Activated CD4-positive, alpha-beta T cell treated with anti-CD3 and anti-CD28 coated beads, Interleukin-2, Interleukin-4, amounts not matched to agents 100 ng/mL and 50 ng/mL, durations not matched to agents 16 hours and 8 hours (primary cell): ENCODE results near the gene SMIM24.
"Not testable (repeated sequence)": the region's sequence is repeated elsewhere in the genome, so short reads cannot be mapped to it uniquely, and the experiment has no call there.

ENCODE experiments used
- DNase-seq: peaks from one replicate; pipeline ENCODE4 v3.0.0-alpha.2; 2020; ENCODE audit warnings: low spot score

SMIM24 gene

DNA sequence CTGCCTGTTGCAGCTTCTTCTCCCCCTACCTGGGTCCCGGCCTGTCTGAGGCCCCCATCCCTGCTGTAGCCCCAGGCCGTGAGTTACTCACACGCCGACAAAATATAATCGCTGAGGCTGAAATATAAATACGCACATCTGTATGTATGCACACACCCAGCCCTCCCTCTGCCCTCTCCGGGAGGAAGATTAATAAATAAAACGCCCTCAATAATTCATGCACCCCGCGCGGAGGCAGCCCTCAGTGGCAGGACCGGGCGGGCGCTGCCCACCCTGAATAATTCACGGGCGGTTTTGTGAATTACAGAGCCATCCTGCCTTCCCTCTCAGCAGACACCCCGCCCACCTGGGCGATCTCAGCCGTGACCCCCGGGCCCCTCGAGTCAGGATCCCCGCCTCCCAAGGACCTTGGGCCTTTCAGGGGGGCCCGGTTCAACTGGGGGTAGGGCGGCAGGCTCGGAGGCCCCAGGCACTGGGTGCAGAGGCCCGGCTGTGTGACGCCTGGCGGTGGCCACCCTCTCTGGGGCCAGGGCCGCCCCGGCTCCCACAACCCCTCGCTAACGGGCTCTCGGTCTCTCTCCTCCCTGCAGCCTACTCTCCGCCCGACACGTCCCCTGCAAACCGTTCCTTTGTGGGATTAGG is 24.2 kb downstream of the SMIM24 start:
- DNase-seq, result no peak

DNA sequence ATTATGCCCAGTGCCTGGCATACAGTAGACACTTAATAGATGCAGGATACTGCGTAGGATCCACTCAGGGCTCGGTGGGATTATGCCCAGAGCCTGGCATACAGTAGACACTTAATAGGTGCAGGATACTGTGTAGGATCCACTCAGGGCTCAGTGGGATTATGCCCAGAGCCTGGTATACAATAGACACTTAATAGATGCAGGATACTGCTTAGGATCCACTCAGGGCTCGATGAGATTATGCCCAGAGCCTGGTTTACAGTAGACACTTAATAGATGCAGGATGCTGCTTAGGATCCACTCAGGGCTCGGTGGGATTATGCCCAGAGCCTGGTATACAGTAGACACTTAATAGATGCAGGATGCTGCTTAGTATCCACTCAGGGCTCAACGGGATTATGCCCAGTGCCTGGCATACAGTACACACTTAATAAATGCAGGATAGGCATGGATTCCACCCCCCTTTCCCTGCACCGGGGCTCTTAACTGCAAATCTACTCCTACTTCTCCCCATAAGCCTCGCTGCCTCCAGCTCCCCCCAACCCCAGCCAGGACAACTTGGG is 24.9 kb downstream of the SMIM24 start:
- no peak for DNase-seq

DNA sequence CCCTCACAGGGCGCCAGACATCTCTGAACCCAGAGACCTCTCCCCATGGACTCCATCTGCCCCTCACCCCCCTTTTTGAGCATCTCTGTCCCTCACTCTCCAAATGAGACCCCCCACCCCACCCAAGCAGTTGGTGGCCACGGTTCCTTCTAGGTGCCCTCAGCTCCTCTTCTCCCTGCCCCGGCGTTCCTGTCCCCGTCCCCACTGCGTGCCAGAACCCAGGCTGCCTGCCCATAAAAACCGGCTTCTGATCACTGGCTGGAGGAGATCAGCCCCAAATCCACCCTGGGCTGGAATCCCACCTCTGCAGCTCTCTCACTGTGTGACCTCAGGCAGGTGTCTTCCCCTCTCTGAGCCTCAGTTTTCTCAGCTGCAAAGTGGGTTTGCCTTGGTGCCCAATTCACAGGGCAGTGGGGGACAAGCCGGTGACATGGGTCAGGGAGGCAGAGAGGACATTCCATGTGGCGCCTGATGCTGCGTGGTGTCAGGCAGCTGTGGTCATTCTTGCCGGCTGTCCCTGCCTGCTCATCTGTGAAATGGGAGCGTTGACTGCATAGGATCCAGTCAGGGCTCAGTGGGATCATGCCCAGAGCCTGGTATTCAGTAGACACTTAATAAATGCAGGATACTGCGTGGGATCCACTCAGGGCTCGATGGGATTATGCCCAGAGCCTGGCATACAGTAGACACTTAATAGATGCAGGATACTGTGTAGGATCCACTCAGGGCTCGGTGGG is 25.5 kb downstream of the SMIM24 start:
- no peak for DNase-seq

DNA sequence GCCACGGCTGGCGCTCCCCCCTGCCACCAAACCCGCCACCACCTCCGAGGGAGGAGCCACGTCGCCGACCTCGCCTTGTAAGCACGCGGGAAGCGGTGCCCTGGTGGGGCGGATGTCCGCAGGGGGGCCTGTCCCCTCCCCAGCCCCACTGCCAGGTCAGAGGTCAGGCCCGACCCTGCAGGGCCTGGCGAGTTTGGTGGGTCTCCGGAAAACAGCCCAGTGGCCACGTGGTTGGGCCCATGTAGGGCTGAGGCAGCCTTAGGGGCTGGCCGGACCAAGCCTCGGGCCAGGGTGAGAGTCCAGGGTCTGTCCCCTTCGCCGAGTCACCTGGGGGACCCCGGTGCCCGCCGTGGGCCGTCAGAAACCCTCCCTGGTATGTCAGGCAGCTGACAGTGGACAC is 26.5 kb downstream of the SMIM24 start:
- no peak for DNase-seq

DNA sequence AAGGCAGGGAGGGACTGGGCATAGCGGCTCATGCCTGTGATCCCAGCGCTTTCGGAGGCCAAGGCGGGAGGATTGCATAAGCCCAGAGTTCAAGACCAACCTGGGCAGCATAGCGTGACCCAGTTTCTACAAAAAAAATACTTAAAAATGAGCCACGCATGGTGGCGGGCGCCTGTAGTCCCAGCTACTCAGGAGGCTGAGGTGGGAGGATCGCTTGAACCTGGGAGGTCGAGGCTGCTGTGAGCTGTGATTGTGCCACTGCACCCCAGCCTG is 27.4 kb downstream of the SMIM24 start:
- not testable (repeated sequence) for DNase-seq

DNA sequence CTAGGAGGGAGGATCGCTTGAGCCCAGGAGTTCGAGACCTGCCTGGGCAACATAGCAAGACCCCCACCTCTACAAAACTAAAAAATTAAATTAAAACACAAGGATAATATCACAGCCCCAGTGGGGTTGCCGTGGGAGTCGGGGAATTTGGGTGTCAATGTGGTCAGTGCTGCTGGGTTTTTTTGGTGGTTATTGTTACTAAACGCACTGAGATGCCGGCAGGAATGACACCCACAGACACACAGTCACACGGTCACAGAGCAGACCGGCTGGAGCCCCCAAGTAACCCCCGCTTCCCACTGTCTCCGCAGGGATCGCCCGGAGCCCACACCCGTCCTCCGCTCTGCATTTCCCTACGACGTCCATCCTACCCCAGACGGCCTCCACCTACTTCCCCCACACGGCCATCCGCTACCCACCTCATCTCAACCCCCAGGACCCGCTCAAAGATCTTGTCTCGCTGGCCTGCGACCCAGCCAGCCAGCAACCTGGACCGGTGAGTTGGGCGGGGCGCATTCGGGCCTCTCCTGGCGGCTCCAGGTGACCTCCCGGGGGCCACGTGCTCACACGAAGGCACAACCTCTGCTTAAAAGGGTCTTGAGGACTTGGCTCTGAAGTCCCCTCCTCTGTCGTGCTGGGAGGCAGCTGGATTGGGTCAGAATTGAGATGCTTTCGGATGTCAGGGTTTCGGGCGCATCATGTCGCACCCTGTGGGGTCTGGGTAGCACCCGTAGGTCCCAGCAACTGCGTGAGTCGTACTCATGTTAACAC is 28.0 kb downstream of the SMIM24 start:
- DNase-seq, result no peak

DNA sequence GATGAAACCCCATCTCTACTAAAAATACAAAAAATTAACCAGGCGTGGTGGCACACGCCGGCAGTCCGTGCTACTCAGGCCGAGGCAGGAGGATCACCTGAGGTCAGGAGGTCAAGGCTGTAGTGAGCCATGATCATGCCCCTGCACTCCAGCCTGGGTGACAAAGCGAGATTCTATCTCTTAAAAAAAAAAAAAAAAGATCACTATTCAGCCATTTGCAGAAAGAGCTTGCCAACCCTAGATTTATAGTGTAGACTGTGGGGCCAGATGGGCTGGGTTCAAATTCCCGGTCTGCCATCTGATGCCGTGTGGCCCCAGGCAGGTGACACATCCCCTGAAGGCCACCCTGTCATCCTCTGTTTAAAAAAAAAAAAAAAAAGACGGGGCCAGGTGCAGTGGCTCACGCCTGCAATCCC is 28.9 kb downstream of the SMIM24 start:
- DNase-seq, result no peak

DNA sequence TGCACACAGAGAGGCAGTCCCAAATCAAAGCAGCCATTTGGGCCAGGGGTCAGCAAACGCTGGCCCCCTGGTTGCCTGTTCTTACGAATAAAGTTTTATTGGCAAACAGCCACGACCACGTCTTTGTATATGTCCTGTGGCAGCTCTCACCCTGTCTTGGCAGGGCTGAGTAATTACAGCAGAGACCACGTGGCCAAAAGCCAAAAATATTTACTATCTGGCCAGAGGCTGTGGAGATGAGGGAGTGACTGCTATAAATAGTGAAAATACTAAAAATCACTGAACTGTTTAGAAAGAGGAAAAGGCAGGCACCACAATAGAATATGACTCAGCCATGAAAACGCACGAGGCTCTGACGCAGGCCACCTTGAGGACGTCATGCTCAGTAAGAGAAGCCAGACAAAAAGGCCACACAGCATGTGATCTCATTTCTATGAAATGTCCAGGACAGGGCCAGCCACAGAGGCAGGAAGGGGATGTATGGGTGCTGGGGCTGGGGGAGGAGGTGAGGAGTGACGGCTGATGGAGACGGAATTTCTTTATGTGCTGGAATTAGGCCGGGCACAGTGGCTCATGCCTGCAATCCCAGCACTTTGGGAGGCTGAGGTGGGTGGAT is 29.4 kb downstream of the SMIM24 start:
- peak; percentile 11 for DNase-seq

DNA sequence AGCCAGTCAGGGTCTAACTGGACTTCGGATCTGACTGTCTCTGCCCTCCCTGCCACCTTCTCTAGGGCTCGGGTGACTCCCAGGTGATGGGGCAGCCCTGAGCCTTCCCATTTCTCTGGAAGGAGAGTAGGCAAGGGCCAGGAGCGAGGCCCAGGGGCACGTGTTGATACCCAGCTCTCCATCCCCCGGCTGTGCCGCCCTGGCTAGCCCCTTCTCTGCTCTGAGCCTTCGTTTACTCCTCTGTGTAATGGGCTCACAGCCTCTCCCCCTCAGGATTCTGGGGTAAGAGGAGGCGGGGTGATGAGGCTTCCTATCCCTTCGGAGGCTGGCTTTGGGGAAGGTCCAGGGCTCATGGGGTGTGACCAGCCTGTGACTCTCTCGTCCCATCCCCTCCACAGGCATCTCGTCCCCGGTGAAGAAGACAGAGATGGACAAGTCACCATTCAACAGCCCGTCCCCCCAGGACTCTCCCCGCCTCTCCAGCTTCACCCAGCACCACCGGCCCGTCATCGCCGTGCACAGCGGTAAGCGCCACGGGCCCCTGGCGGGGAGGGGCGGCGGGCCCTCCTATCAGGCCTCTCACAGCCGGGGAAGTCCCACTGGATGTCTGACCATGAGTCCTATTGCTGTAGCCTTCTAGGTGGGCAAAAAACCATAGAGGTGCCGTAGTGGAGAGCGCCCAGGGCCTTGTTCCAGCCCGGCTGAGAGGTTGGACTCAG is 31.6 kb downstream of the SMIM24 start:
- no peak for DNase-seq

DNA sequence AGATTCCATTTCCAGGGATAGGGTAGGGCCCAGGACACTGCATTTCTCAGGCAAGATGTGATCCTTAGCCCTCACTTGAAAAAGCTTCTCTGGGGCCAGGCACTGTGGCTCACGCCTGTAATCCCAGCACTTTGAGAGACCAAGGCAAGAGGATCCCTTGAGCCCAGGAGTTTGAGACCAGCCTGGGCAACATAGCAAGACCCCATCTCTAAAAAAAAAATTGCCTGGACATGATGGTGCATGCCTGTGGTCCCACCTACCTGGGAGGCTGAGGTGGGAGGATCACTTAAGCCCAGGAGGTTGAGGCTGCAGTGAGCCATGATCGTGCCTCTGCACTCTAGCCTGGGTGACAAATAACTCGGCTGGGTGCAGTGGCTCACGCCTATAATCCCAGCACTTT is 33.7 kb downstream of the SMIM24 start:
- not testable (repeated sequence) for DNase-seq

DNA sequence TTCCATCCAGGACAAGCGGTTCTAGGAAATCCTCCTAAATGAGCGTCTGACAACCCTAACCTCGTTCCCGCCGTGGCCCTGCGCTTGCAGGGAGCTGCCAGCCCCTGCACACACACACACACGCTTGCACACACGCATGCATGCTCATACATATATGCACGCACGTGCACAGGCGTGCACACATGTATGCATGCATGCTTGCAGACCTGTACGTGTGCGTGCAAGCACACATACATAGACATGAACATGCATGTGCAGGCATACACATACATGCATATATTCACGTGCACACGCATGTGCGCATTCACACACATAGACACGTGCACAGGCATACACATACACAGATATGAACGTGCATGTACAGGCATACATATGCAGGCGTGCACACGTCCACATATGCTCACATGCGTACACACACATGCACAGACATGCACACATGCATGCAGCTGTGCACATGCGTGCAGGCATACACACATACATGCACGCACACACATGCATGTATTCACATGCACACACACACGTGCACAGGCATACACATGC is 35.6 kb downstream of the SMIM24 start:
- no peak for DNase-seq

DNA sequence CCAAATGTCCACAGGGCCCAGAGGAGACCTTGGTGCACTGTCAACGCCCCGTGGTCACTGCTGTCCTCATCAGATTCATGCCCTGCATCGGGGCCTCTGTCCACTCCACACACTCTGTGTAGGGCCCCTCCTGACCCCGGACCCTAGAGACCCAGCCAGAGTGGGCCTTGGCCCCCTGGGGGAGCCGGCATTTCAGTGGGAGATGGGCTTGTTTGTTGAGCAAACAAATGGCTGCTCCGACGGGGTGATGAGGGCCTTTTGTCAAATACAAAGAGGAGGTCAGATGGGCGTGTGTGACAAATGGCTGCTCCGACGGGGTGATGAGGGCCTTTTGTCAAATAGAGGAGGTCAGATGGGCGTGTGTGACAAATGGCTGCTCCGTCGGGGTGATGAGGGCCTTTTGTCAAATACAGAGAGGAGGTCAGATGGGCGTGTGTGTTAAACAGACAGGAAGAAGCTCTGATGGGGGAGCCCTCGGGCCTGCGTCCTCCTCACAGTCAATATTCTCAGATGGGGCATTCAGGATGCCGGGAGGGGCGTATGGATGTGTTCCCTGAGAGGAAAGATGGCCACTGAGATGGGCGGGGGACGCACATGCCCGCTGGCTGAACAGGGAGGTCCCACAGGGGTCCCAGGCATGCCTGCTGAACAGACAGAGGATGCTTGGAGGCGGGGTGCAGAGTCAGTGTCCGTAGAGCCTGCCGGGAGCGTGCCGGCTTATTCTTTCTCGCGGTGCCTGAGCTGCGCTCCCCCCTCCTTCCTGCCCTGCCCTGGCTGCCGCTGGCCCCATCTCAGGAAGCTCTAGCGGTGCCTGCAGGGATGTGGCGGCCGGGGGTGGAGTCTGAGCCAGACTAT is 36.3 kb downstream of the SMIM24 start:
- no peak for DNase-seq

DNA sequence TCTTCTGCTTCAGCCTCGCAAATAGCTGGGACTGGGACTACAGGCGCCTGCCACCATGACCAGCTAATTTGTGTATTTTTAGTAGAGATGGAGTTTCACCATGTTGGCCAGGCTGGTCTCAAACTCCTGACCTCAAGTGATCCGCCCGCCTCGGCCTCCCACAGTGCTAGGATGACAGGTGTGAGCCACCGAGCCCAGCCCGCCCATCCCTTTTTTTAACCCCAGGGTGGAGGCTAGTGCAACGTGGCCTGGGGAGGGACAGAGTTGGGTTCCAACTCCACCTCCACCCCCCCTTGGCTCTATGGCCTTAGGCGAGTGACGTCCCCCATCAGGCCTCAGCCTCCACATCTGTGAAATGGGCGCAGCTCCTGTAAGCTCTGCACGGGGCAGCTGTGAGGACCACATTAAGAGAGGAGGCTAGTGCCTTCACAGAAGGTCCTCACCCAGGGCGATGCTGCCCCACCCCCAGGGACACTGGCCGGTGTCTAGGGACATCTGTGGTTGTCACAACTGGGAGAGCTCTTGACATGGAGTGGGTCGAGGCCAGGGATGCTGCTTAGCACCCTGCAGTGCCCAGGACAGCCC is 37.7 kb downstream of the SMIM24 start:
- no peak for DNase-seq

DNA sequence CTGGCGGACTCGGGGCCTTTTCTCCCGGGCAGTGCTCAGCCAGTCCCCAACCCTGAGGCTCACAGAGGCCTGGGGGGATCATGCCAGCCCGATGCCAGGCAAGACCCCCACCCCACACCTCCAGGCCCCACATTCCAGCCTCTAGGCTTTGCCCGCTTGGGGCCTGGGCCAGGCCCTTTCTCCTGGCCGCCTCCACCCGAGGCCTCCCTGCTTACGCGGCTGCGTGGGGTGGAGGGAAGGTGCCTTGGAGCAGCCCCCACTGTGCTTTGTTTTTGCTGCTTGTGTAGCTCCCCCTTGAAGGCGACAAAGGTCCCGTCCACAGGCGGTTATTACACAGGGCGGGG is 38.4 kb downstream of the SMIM24 start:
- DNase-seq, result no peak

DNA sequence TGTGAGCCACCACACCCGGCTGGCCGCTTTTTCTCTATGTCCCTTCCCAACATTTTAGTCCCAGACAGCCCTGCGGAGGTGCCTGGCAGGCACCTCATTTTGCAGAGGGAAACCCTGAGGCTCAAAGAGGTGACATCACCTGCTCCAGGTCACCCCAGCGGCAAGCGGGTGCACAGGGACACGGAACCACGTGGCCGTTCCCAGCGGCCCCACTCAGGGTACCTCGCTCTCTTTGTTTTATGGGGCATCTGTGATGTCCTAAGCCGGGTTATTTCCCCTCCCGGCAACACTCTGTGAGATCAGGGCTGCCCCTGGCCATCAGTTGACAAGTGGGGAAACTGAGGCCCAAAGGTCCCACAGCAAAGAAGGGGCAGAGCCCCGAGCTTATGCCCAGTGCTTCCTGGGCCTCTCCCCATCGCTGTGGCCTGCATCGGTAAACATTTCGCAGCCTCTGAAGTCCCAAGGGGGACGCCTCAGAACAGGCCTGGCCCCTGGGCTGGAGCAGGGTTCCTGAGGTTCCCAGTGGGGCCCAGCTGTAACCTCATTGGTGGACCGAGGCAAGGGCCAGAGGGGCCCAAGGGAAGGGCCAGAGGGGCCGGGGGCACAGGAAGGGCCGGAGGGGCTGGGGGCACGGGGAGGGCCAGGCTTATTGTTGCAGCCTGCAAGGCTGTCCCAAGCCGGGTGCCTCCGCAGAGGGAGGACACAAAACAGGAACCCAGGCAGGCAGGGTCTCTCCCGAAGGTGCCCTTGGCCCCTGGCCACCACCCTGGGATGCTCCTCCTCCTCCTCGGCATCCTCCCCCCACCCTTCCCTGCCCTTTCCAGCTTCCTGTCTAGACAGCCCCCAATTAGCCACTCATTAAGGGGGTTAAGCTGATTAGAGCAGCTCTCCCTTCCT is 39.0 kb downstream of the SMIM24 start:
- DNase-seq, result no peak

DNA sequence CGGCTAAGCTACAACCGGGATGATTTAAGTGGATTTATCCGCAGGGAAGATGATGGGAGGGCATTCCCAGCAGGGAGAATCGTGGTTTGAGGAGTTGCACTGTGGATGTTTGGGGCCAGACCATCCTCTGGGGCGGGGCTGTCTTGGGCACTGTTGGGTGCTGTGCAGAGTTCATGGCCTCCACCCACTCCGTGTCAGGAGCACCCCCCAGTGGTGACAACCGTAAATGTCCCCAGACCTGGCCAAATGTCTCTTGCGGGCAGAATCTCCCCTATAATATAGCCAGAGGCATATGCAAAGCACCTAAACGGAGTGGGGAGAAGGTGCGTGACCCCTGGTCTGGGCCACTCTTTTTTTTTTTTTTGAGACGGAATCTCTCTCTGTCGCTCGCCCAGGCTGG is 40.2 kb downstream of the SMIM24 start:
- peak; percentile 58 for DNase-seq

DNA sequence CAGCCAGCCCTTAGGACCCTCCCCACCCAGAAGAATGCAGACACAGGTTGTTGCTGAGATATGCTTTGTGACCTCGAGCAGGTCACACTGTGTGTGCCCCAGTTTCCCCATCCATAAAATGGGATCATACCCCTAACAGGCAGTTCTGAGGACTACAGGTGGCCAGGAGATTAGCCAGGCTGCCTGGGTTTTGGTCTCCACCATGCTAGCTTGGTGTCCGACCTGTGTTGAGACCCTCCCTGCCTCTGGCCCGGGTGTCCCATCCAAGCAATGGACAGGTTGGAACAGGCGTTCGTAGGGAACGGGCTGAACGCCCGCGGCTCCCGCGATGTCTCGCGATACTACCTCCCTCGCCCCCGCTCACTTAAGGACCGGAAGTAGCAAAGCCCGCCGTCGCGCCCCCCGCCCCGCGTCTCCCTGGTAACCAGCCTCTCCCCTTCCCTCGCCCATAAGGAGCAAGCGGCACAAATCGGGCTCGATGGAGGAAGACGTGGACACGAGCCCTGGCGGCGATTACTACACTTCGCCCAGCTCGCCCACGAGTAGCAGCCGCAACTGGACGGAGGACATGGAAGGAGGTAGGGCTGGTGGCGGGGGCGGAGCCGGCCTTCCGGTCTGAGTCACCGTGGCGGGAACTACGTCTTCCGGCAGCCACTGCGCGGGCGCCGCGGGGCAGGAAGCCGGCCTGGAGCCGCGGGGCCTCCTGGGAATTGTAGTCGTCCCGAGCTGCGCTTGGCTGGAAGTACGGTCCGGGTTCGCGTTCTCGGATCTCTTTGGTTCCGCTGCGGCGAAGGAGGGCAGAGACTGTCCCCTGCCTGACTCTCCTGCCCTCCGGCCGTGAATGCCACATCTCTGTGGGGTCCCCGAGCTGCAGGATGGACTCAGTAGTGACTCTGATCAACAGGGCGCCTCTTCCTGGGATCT is 45.4 kb downstream of the SMIM24 start:
- DNase-seq, result peak; percentile 96

DNA sequence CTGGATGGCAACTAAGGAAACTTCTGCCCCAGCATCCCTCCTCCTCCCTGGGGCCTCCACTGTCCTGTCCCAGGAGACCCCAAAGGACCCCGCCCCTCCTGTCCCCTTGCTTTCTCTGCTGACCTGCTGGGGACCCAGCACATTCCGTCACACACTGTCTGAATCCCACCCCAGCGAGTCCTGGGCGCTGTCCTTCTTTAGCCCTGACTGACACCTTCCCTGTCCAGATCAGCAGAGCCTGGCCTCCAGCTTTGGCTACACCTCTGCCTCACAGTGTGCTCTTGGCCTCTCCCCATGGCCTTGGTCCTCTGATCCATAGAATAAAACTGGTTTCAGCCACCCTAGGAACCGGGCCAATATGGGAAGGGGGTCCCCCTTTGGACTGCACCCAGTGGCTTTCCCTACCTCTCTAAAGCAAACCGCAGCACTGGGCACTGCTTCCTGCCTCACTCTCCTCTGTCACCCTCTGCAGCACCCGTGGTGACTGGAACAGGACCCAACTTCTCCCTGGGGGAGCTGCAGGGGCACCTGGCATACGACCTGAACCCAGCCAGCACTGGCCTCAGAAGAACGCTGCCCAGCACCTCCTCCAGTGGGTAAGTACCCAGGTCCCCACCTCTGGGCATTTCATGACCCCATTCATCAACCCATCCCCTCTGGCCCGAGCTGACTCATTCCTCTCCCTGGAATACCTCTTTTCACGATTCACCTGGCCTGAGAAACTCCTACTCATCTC is 46.4 kb downstream of the SMIM24 start:
- DNase-seq, result no peak
